GM12874 (cell line): ENCODE data around the gene TPPP3.

ENCODE experiments used
- TF ChIP-seq, protein P1 (sequence below): IDR thresholded peaks from 2 replicates; pipeline ENCODE4 v1.5.1; 2011; ENCODE audit warnings: low read depth, mild to moderate bottlenecking, control low read depth, low read length, moderate library complexity; ENCODE audit not compliant: insufficient read depth

The TPPP3 gene

GRCh38 chr16:67394155-67395104 lies 1.1 kb upstream of the TPPP3 start:
- TF ChIP-seq, protein P1, sequence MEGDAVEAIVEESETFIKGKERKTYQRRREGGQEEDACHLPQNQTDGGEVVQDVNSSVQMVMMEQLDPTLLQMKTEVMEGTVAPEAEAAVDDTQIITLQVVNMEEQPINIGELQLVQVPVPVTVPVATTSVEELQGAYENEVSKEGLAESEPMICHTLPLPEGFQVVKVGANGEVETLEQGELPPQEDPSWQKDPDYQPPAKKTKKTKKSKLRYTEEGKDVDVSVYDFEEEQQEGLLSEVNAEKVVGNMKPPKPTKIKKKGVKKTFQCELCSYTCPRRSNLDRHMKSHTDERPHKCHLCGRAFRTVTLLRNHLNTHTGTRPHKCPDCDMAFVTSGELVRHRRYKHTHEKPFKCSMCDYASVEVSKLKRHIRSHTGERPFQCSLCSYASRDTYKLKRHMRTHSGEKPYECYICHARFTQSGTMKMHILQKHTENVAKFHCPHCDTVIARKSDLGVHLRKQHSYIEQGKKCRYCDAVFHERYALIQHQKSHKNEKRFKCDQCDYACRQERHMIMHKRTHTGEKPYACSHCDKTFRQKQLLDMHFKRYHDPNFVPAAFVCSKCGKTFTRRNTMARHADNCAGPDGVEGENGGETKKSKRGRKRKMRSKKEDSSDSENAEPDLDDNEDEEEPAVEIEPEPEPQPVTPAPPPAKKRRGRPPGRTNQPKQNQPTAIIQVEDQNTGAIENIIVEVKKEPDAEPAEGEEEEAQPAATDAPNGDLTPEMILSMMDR, result no peak

GRCh38 chr16:67393788-67394154 lies 473 bp upstream of the TPPP3 start:
- TF ChIP-seq, protein P1, result no peak

GRCh38 chr16:67392301-67393059 lies 818 bp downstream of the TPPP3 start:
- TF ChIP-seq, protein P1, result no peak

DNA sequence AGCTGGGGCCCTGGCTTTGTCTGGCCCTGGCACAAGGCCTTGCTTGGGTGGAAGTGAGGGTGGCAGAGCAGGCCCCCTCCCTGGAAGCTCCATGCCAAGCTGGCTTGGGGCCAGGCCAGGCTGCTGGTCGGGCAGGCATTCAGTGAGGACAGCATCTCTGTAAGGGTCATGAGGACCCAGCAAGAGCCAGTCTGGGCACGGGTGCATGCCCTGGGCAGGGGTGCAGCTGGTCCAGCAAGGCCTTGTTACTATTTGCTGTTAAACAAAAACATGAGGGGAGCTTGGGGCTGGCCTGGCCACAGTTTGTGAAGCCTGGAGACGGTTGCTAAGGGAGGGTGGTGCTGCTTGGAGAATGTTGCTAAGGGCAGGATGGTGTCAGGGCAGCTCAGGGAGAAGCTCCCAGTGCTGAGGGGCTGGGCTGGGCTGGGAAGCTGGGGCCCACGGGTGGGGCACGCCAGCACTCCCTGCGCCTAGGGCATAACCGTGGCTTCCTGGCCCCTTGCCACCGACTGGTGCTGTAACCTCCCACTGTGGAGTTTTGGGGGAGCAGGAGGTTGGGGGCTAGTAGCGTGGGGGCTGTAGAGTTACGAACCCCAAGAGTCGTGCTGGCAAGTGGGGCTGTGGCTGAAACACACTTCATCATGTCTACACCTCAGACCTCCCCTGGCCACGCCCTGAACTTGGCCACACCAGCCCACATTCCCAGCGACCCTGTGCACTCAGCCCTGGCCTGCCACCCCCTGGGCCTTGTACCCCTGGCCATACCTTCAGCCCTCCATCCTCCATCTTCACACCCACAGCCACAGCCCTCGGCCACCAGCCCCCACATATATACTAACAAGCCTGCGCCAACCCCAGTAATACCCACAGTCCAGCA lies 1.6 kb downstream of the TPPP3 start:
- TF ChIP-seq, protein P1, result no peak

DNA sequence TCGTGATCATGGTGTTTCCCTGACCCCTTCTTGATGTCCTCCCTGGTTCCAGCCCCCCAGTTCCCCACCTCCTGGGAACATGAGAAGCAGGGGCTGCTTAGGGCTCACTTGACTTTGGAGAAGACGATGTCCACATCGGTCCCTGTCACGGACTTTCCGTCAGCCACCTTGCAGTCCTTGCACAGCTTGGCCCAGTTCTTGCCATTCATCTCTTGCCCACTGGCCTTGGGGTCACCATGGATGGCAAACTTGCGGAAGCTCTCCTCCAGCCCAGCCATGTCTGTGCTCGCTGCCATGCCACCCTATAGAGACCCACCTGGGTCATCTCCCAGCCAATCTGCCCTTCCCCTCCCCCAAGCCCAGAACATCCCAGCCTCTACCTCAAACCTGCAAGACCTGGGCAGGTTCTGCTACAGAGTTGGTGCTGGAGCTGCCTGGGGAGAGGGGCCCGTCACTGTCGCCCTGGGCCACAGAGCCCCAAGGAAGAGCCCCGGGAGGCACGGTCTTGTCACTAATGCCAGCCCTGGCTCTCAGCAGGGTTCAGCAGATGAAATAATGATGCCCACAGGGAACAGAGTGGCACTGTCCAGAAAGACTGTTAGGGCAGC lies 2.4 kb downstream of the TPPP3 start:
- TF ChIP-seq, protein P1, result no peak

- TF ChIP-seq, protein P1, result no peak
Measured at GRCh38 chr16:67389911-67390815, 3.1 kb downstream of the TPPP3 start.
